ENCODE measurements around the gene PCGF3. TPM values are rescaled to one million over a fixed set of nuclear protein-coding genes. Genes with fewer than 3 reads are reported as not detected.

PCGF3 gene
- total RNA-seq, 2 donors from 2014 or later = 59.0 to 135 TPM

GRCh38 chr4:686413-687040, 19.1 kb upstream of the PCGF3 start:
- Histone ChIP-seq H3K36me3 (no peaks in the 10 kb centered on the region), H3K27ac (no peak overlapping the region), H3K9me3 (no peaks in the 10 kb centered on the region), H3K4me3 (no peak overlapping the region), H3K4me1 (replicated peaks) (peaks cover 3% of the 10 kb centered on the region), H3K27me3 (replicated peaks; ENCODE audit: insufficient read depth) (no peaks in the 10 kb centered on the region)
- TF ChIP-seq POLR2AphosphoS5 (IDR thresholded peaks at IDR 0.05) (no peak), POLR2A (IDR thresholded peaks at IDR 0.05) (no peak)
- TF ChIP-seq, protein P1, sequence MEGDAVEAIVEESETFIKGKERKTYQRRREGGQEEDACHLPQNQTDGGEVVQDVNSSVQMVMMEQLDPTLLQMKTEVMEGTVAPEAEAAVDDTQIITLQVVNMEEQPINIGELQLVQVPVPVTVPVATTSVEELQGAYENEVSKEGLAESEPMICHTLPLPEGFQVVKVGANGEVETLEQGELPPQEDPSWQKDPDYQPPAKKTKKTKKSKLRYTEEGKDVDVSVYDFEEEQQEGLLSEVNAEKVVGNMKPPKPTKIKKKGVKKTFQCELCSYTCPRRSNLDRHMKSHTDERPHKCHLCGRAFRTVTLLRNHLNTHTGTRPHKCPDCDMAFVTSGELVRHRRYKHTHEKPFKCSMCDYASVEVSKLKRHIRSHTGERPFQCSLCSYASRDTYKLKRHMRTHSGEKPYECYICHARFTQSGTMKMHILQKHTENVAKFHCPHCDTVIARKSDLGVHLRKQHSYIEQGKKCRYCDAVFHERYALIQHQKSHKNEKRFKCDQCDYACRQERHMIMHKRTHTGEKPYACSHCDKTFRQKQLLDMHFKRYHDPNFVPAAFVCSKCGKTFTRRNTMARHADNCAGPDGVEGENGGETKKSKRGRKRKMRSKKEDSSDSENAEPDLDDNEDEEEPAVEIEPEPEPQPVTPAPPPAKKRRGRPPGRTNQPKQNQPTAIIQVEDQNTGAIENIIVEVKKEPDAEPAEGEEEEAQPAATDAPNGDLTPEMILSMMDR (IDR thresholded peaks at IDR 0.05) = no peak
- 94% methylated on average over 31 of the region's 31 CpGs for WGBS
- intact Hi-C loops (cut with DNase I) = no loop called here
- DNase-seq (ENCODE audit: low spot score) = no peak

DNA sequence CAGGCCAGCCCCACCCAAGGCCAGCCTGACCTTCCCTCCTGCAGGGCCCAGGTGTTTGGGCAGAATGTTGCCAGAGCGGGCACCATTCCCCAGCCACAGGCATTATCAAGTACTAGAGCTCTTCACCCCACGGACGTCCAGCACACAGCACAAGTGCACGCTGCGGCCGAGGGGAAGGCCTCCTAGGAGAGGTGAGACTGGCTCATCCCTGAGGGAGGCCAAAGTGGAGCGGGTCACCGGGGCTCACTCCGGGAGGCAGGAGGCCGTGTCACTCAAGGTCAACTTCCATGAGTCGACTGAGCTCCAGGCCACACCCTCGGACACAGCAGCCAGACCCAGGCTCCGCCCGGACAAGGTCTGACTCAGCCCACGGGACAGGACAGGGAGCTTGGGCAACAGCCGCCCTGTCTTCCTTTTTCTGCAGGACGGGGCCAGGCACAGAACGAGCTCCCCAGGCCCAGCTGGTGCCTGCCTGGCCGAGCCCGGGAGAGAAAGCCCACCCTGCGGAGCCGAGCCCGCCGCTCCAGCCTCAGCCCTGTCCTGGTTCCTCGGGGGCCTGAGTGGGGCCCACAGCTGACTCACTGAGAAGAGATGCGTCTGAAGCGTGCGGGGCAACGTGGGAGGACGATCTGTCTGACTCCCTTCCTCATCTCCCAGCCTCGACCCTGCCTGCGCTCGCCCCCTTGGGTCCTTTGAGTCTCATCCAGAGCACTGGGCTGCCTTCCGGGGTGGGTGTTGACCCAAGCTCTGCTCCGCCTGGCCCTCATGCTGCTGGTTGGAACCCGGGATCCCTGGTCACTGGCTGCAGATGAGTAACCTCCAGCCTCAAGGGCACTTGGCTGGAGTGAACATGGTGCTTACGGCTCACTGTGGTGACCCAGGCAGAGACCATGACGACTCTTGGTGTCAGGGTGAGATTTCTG, 18.3 kb upstream of the PCGF3 start:
- H3K27me3 ChIP-seq (replicated peaks; ENCODE audit: insufficient read depth) = no peaks in the 10 kb centered on the region
- H3K36me3 ChIP-seq = no peaks in the 10 kb centered on the region
- H3K4me1 ChIP-seq (replicated peaks) = peaks cover 3% of the 10 kb centered on the region
- no peak overlapping the region for H3K27ac ChIP-seq
- 87% methylated on average over 23 of the region's 38 CpGs for WGBS
- TF ChIP-seq POLR2A (IDR thresholded peaks at IDR 0.05) (peak; percentile 41), POLR2AphosphoS5 (IDR thresholded peaks at IDR 0.05) (no peak)
- TF ChIP-seq, protein P1 (IDR thresholded peaks at IDR 0.05) = no peak
- DNase-seq (ENCODE audit: low spot score) = no peak
- H3K4me3 ChIP-seq = no peak overlapping the region
- intact Hi-C loops (cut with DNase I) = no loop called here
- no peaks in the 10 kb centered on the region for H3K9me3 ChIP-seq

GRCh38 chr4:687971-688853, 17.4 kb upstream of the PCGF3 start:
- no peak for DNase-seq (ENCODE audit: low spot score)
- Histone ChIP-seq H3K4me3 (peak overlapping the region; percentile 33 to 34), H3K4me1 (replicated peaks) (peaks cover 7% of the 10 kb centered on the region), H3K9me3 (no peaks in the 10 kb centered on the region), H3K27me3 (replicated peaks; ENCODE audit: insufficient read depth) (no peaks in the 10 kb centered on the region), H3K36me3 (no peaks in the 10 kb centered on the region), H3K27ac (peak overlapping the region; percentile 45 to 60)
- intact Hi-C loops (cut with DNase I) = no loop called here
- 75% methylated on average over 22 of the region's 26 CpGs for WGBS
- TF ChIP-seq, protein P1 (IDR thresholded peaks at IDR 0.05) = no peak
- TF ChIP-seq POLR2AphosphoS5 (IDR thresholded peaks at IDR 0.05) (no peak), POLR2A (IDR thresholded peaks at IDR 0.05) (no peak)

DNA sequence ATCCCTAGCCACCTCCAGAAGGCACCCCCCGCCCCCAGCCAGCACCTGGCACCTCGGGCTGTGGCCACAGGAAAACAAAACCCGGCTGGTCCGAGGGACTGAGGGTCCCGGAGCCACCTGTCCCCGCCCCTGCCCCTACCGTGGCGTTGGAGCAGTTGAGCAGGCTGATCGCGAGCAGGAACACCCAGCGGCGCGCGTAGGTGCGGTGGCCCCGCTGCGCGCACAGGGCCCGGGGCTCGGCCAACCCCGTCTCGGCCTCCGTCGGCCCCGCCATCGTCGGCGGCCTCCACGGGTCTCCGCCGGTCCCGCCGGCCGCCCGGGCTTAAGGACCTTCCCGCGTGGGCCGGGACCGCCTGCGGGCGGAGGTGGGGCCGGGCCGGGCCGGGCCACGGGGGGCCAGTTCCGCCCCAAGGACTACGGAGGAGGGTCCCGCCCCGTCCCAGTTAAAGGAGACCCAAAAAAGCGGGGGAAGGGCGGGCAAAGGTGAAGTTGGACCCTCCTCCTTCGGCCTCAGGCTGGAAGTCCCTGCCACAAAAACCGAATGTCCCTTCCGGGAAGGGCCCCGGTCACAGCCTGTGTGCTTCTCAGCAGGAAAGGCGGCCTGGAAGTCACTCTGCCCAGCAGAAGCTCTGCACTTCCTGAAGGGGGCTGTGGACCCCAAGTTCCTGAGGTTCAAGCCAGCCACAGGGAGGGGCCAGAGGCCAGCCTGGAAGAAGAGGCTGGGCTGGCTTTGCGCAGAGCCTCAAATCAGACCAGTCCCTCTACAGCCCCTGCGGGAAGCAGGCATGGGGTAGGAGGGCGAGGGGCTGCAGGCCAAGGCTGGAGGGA, 16.6 kb upstream of the PCGF3 start, which contains the start of gene SLC49A3:
Gene SLC49A3 (minus strand): TSS at position 298 of the 828 bp plus-strand sequence. CDS start 24 bp downstream, at position 274.
- TF ChIP-seq POLR2A (IDR thresholded peaks at IDR 0.05) (no peak), POLR2AphosphoS5 (IDR thresholded peaks at IDR 0.05) (no peak)
- TF ChIP-seq, protein P1 (IDR thresholded peaks at IDR 0.05) = no peak
- intact Hi-C loops (cut with DNase I) = no loop called here
- 22% methylated on average over 31 of the region's 59 CpGs for WGBS
- Histone ChIP-seq H3K9me3 (no peaks in the 10 kb centered on the region), H3K27me3 (replicated peaks; ENCODE audit: insufficient read depth) (no peaks in the 10 kb centered on the region), H3K4me3 (peak within 1 kb of the TSS; percentile 33 to 34), H3K27ac (peak within 1 kb of the TSS; percentile 45 to 60), H3K36me3 (no peaks in the 10 kb centered on the region), H3K4me1 (replicated peaks) (peaks cover 7% of the 10 kb centered on the region)
- DNase-seq (ENCODE audit: low spot score) = no peak

Measured in prostate gland (tissue), 2 donors.